GM12872 (cell line): Measurements from ENCODE around the gene LENEP.

Experiments
- TF ChIP-seq, protein P1 (sequence below): IDR thresholded peaks from 3 replicates; pipeline ENCODE4 v1.5.1; 2011; ENCODE audit warnings: low read depth, mild to moderate bottlenecking, low read length, moderate library complexity; ENCODE audit not compliant: insufficient read depth

Gene LENEP

DNA sequence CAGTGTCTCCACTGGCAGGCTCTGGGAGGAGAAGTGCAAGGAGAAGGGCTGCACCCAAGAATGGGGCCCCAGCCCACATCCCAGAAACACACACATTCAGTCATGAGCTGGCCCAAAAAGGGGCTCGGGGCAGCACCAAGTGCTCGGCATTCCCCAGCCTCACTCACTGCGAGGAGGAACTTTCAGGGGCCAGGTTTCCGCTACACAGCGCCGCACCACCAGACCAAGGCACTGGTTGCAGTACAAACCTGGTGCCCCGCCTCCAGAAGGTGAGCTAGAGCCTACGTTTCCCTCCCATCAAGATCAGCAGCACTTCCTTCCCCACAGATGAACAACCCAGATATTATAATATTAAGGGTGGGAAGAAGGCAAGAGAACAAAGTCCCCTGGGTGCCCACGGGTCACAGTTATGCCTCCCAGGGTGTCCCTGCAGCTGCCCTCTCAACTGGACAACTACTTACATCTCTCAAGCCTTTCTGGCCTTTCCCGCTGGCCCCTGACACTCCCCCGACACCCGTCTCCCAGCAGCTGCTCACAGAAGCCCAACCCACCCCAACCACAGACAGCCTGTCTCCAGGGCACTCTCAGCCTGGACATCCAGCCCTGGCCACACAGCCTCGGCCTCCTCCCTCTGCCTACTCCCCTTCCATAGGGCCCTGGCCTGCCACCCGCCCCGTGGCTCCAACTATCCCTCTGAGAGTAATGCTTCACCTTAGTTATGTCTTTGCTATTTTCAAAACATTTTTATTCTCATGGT, 41.3 kb upstream of the LENEP start:
- TF ChIP-seq, protein P1, sequence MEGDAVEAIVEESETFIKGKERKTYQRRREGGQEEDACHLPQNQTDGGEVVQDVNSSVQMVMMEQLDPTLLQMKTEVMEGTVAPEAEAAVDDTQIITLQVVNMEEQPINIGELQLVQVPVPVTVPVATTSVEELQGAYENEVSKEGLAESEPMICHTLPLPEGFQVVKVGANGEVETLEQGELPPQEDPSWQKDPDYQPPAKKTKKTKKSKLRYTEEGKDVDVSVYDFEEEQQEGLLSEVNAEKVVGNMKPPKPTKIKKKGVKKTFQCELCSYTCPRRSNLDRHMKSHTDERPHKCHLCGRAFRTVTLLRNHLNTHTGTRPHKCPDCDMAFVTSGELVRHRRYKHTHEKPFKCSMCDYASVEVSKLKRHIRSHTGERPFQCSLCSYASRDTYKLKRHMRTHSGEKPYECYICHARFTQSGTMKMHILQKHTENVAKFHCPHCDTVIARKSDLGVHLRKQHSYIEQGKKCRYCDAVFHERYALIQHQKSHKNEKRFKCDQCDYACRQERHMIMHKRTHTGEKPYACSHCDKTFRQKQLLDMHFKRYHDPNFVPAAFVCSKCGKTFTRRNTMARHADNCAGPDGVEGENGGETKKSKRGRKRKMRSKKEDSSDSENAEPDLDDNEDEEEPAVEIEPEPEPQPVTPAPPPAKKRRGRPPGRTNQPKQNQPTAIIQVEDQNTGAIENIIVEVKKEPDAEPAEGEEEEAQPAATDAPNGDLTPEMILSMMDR = no peak

DNA sequence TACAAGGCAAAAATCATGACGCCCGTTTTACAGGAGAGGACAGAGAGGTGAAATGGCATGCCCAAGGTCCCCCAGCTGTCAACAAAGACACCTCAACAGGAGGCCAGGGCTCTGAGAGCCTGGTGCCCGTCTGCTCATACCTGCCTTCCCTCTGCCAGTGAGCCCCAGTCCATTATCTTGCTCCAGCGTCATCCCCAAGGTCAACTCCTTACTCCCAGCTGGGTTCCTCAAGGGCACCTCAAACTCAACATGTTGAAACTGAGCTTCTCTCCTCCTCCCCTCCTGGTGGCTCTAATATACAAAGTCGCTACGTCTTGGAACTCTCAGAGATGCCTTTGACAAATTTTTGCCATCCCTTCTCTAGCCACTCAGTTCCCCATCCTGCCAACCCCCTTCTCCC, 40.7 kb upstream of the LENEP start:
- TF ChIP-seq, protein P1 = no peak

DNA sequence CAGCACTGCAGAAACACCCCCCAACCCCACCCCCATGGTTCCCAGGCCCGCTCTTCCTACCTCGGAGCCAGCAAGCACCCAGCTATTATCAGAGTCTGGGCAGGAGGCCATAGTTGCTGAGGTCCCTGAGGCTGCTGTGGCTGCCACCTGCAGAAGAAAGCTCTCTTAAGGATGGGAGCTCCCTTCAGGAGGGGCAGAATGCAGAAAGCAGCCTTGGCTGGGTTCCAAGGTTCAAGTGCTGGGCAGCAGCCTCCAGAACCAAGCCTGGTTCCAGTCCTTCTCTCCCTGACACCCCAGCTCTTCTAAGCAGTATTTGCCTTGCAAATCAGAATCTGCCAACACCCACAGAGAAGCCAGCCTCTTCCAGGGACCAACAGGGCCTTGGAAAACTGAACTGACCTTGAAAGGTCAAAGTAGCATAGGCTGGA, 39.8 kb upstream of the LENEP start:
- TF ChIP-seq, protein P1 = no peak

DNA sequence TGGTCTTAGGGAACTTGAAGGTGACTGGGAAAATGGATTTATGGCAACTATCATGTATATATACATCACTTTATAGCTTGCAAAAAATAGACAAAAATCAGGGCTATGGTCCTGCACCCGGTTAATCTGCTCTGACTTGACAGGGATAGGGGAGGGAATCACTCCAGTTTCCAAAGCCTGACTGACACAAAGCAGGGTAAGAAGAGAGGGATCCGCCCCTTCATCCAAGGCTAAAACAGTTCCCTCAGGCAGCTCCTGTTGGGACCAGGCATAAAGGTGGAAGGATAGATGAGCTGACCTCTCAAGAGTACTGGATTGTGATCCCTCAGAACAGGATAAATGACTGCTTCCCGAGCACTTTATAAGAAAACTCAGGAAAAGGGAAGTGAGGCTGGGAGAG, 38.8 kb upstream of the LENEP start:
- TF ChIP-seq, protein P1 = no peak

DNA sequence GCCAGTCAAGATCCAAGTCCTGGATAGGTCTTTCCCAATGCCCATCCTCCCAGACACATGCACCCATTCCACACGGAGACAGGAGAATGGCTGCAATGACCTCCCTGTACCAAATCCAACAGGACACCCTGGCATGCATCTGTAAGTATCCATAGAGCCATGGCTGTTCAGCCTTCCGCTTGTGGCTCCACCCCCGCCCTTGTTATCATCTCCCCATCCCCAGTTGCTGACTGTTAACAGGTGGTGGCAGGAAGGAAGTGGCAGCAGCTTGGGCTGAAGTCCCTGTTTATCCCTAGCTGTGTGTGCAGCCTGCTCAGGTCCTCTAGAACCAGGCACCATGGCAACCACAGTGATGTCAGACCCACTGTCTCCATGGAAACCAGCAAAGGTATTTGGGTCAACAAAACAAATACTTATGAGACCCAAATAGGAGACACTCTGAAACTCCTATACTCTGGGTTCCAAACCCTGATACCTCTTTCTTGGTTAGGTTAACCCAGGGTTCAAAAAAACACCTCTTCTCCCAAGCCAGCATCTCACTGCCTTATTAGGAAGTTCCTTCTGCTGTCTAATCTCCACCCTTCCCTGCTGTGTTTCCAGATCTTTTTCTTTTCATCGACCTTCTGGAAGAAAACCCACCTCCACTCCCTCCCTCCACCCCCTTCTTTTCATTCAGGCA, 38.2 kb upstream of the LENEP start:
- TF ChIP-seq, protein P1 = no peak

DNA sequence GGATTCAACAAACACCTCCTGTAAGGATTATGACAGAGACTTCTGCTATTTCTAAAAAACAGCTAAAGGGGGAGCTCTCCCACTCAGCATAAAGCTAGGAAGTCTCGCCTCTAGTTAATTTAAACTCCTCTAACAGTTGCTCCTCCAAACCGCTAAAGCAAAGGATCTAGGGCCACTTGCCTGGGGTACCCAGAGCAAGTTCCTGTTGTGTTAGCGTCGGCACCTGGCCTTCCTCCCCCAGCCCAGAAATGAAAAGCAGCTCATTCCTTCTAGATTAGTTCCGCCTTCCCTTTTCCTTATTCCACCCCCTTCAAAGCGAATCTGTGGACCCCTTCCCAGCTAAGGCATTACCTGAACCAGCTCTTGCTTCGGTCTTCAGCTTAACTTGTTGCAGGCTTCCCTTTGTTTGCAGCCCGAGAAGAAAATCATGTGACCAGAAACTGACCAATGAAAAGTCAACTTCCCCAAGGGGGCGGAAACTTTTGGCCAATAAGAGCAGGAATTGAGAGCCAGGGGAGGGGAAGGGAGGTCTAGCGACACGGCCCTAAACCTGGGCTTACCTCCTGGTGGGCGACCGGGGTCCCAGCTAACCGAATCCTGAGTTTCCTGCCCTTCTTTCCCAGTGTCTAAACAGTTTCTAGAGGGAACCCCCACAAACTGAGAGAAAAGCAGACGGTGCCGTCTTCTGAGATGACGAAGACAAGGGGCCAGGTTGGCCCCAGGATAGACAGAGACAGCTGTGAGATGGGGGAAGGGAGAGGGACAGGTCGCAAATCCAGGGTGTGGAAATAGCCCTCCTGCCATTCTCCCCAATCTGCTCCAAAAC, 37.5 kb upstream of the LENEP start, which contains the start of gene PBXIP1:
TSS of gene PBXIP1 (minus strand) at position 382 of the 826 bp plus-strand sequence. CDS start 2,378 bp downstream, outside the sequence.
- TF ChIP-seq, protein P1 = peak; percentile 34; the same call in 1 of the 3 replicates

DNA sequence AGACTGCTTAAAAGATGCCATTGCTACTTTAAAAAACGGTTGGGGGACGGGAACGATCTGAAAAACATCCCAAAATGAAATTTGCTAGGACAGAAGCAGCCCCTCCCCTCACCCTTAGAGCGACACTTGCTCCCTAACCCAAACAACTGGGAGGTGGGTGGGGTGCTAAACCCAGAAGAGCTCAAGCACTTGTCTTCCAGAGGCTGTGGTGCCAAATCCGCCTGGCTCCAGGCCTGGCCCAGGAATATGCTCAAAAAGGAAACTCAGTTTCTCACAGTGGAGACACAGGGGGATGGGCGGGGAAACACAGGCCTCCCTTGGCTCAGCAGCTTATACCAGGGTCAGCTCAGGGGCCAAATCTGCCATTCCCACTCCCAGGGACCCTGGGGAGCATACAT, 36.8 kb upstream of the LENEP start:
- TF ChIP-seq, protein P1 = no peak
